GM18517 (cell line): ENCODE measurements around the gene KDM5B.
"Not testable (repeated sequence)": the region's sequence is repeated elsewhere in the genome, so short reads cannot be mapped to it uniquely, and the experiment has no call there.

Experiments used
- ATAC-seq: cut with Tn5 transposase; IDR thresholded peaks from one replicate; pipeline ENCODE4 v1.9.1; 2021; ENCODE audit warnings: mild to moderate bottlenecking, moderate library complexity; ENCODE audit not compliant: unreplicated experiment

Gene KDM5B

DNA sequence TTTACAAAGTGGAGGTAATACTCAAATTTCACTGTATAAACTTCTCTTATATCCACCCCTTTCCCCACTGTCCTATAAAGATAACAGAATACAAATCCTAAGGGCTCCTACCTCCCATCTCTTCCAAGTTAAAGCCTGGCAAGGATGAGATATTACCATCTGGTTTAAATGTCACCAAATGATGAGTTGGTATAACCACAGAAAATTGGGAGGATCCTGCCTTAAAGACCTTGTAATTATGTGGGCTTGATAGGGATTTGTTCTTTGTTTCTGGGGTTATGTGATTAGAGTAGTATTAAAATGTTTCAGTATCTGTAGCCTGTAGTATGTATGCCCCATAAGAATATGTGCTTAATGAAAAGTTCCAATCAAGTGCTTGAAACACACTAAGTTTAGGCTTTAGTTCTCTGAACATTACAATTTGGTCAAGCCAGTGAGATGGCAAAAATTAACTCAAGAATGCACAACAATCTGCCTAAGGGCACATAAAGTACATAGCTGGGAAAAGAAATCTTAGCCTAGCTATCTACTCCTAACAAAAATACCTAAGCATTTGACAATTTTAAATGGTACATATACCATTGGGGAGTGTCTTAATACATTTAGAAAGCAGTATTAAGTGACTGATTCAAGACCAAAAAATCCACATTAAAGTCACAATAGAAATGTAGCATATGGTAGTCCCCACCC is 14.0 kb downstream of the KDM5B start:
- no peak for ATAC-seq

DNA sequence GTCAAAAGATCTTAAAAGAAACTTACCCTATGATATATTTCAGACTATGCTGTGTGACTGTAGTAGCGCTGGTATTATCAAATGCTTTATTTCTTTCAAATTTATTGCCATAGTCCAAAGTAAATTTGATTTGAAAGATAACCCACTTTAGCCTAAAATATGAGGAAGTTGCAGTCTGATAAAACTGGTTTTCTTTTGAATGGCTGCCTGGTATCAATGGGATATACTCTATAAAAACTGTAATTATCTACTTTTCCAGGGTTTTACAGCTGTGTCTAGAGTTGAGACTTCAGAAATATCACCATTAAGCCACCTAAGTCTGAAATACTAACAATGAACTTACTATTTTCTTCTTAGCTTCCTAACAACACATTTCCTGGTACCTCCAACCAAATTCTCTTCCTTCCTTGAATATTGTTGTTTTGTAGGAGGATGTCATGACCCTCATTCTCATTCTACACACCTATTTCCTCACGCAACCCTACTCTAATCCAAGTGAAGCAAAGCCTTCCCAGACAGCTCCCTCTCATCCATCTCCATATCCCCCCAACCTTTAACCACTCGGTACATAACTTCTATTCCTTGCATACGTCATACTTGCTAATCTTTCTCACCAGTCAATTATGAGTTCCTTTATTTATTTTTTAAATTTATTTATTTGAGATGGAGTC is 17.0 kb downstream of the KDM5B start:
- no peak for ATAC-seq

DNA sequence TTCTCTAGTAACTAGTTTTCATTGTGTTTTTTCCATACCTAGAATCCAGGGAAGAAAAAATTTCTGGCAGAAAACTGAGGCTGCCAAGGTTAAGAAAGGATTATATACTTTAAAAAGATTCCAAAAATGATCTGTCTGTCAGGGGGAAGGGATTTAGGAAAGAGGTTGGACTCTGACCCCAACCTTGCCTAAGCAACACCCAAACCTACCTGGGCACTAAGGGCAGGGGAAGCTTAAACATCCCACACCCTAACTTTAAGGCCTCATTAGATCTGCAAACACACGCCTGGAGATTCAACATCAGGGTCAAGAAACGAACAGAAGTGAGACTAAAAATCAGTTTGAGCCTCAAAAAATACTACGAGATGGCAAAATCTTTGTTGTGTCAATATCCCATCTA is 19.4 kb downstream of the KDM5B start:
- no peak for ATAC-seq

DNA sequence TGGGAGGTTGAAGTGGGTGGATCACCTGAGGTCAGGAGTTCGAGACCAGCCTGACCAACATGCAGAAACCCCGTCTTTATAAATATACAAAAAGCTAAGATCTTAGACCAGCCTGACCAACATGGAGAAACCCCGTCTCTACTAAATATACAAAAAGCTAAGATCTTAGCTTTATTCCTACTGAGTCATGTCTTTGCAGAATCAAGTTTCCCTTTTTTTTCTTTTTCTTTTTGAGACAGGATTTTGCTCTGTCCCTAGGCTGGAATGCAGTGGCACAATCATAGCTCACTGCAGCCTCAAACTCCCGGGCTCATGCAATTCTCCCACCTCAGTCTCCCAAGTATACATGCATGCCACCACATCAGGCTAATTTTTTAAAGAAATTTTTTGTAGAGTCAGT is 21.4 kb downstream of the KDM5B start:
- no peak for ATAC-seq

DNA sequence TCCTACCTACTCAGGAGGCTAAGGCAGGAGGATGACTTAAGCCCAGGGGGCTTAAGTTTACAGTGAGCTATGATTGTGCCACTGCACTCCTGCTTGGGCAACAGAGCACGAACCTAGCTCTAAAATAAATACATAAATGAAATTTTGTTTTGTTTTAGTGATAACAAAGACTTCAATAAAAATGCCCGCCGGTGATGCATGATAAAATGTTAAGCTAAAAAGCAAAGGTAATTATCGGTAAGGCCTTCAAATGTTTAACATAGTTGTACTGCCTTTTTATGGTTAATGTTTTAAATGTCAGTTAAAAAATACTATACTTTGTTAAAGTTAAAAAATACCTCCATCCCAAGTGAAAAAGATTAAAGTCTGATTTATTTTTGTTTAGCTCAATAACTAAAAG is 27.0 kb downstream of the KDM5B start:
- no peak for ATAC-seq

DNA sequence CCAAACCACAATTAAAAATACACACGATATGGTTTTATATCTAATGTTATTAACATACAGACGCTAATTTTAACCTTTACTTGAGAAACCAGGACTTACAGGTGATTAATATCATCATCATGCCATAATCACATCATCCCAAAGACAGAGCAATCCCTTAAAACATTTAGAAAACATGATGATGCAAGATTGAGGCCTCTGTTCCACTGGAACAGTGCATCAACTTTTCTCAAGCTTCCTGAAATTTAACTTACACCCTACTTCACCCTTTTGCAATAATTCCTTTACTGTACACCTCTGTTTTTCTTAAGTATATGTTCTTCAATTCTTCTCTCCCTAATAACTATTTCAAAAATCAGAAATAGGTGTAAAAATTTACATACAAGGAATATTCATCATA is 38.1 kb downstream of the KDM5B start:
- ATAC-seq, result no peak

DNA sequence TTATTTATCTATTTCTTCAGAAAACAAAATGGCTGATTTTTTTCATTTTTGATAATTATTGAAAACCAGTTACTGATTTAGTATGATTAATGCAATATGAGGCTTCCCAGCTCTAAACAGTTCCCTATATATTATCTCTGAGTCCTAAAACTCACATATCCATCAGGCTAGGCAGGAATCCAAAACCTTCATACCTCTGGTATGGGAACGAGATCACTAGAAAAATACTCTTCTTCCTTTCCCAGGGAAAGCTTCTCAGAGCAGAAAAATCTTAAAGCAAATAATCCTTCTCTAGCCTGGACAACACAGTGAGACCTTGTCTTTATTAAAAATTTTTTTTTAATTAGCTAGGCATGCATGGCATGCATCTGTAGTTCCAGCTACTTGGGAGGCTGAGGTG is 42.5 kb downstream of the KDM5B start:
- ATAC-seq, result no peak

DNA sequence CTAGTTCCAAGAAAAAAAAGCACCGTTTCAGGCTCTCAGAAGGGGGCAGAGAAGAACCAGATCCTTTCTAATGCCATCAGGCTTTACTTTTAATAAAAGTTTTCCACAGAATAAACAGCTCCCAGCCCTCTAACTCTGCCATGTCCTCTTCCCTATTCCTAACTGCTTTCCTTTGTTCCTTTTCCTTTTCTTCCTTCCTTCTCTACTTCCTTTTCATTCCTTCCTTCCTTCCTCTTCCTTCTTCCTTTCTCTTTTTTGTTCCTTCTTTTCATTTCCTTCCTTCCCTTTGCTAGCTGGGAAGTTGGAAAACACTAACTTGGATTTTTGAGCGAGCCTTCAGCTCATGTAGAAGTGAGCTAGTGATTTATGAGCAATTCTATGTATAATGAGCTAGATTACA is 46.2 kb downstream of the KDM5B start:
- no peak for ATAC-seq

DNA sequence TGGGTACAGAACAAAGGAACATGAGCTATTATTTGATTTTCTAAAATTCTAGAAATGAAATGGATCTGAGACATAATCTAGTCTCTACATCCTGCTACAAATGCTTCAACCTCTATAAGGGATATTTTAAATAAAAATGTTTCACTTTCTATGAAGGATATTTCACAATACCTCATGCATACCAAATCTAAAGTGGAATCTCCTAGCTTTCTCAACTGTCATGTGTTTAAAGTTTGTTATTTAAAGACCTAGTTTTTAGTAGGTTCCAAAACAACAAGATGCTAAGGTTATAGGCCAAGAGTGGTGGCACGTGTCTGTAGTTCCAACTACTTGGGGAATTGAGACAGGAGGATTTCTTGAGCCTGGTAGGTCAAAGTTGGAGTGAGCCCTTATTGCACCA is 47.6 kb downstream of the KDM5B start:
- no peak for ATAC-seq

DNA sequence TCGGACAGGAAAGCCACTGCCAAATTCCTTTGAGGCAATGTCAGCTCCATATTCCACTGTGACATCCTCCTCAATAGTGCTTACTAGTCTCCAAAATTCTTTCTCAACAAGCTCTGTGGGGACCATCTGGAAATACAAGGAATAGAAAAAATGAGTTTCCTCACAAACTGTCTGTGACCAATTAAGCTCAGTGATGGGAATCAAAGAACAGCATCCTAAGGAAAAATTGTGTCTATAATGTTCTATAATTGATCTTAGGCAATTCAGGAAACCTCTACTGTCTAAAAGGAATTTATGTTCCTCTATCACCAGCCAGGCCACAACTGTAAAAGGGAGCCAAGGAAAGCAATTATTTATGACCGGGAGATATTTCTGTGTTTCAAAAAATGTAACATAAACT is 51.8 kb downstream of the KDM5B start:
- no peak for ATAC-seq

DNA sequence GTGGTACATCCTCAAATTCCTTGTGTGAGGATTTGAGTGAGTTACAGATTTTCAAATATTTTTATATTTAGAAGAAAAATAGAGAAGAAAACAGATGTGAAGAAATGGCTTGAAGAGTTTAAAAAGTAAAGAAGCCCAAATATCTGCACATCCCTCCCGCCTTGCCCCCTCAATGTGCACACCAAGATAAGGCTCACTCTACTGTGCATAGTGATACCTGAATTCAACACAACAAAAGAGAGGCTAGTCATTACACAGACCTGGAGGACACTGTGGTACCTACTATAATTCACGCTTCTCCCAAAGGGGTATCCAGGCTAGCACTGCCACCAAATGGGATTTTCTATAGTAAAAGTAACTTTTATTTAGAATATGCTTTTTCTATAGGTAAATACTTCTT is 53.9 kb downstream of the KDM5B start:
- ATAC-seq, result no peak

DNA sequence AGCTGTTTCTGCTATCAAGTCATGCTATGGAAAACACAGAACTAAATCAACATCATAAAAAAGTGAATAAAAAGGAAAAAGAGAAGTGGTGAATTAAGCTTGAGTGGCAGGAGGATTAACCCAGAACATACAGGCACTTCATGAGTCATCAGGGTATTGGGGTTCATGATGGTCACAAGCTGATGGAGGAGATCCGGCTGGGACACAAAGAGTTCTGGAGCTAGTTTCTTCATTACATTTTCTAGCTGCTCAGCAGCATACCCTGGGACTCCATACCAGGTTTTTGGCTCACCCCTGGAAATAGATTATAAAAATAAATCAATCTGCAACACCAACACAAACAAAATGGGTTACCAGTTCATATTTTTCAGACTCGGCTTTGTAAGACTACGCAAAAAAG is 55.4 kb downstream of the KDM5B start:
- ATAC-seq, result no peak

DNA sequence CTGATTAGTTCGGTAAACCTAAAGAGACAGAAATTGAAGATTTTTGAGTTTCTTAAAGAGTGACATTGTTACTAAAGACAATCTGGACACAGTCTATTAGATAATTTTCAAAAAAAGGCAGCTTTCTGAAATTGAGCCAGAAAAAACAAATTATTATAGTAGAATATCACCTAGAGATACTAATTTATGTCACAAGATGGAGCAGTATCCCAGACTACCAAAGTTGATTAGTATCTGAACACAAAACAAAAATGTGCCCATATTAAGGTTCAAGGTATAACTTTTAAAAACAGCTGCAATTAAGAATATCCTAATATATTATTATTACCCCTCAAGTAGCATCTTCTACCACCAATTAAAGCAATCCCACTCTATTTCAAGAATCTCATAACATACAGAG is 57.5 kb downstream of the KDM5B start:
- no peak for ATAC-seq

DNA sequence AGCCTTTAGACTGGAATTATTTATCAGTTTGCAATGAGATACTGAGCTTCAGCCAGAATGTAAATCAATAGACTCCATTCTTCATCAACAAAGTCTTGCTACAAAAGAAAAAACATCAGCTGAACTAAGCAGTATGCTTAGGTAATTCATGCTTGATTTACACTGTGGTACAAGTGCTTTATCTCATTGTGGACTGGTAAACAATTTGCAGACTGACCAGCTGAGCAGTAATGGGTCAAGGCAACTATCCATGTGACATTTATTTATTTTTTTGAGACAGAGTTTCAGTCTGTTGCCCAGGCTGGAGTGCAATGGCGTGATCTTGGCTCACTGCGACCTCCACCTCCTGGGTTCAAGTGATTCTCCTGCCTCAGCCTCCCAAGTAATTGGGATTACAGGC is 58.2 kb downstream of the KDM5B start:
- no peak for ATAC-seq

DNA sequence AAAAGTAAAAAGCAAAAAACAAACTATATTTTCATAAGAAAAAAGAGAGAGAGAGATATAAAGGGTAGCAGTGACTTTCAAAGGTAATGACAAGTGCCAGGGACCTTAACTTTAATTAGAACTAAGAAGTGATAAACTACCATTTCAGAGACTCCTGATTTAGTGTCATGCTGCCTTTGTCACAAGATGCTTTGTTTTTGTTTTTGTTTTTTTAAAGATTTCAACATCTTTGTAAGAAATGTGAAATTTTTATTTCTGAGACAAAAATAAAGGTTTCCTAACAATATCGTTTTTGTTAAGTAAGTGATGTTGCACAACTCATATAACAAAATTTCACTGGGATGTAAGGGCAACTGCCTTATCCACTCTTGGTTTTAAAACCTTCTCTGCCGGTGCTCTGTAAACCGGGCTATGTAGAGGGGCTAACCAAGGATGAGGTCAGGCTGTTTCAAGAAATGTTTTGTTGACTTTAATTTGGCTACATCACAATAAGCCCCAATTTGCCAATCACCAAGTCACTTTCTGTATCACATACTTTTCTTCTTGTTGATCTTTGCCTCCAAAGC is 62.8 kb downstream of the KDM5B start:
- ATAC-seq, result no peak

DNA sequence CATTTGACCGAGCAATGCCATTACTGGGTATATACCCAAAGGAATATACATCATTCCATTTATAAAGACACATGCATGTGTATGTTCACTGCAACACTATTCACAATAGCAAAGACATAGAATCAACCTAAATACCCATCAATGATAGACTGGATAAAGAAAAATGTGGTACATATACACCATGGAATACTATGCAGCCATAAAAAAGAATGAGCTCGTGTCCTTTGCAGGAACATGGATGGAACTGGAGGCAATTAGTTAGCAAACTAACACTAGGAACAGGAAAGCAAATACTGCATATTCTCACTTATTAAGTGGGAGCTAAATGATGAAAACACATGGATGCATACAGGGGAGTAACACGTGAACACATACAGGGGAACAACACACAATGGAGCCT is 63.5 kb downstream of the KDM5B start:
- not testable (repeated sequence) for ATAC-seq

DNA sequence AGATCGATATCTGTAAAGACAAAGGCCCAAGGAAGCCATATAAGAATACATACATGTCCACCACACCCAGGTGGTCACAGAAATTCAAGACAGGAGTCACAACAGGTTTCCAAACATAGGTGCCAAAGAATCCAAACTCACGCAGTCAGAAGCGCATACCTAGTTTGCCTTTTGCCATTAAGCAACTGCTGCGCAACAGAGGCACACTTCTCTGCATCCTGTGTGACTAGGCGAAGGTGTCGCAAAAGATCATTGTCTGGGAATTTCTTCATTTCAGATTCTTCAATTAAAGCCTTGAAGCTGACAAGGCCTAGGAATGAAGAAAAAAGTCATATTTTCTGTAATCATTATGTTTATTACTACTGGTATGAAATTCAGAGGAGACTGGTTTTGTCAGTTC is 65.7 kb downstream of the KDM5B start:
- ATAC-seq, result no peak

DNA sequence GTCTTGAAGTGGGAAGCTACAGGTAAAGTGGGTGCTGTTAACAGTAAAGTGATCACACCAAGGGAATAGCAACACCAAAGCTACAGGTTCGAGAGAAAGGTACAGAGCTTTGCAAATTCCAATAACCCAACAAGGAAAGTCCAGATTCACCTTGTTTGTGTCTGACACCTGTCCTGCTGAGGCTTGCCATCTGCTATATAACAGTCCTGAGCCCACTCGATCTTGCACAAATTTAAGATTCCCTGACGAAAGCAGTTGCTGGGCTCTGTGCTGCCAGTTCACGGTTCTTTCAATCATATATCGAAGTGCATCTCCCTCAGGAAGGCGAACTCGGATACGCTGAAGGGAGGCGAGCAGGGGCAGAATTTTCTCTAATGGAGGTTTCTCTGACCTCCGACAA is 75.0 kb downstream of the KDM5B start:
- no peak for ATAC-seq

DNA sequence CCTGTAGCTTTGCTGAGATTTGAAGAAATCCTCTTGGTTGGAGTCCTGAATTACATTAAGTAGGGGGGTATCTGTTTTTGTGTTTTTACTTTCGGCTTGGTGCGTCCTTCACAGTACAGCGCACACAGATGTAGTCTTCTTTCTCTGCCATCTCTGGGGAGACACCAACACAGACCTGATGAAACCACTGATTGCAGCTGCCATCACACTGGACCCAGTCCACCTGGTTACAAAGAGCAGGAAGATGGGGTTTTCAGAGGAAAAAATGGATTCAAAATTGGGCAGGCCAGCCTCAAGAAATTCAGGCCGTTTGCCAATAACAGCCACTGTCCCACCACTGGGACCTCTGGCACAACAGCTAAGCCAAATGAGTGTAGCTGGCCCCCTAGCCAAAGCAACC is 79.3 kb downstream of the KDM5B start:
- no peak for ATAC-seq

DNA sequence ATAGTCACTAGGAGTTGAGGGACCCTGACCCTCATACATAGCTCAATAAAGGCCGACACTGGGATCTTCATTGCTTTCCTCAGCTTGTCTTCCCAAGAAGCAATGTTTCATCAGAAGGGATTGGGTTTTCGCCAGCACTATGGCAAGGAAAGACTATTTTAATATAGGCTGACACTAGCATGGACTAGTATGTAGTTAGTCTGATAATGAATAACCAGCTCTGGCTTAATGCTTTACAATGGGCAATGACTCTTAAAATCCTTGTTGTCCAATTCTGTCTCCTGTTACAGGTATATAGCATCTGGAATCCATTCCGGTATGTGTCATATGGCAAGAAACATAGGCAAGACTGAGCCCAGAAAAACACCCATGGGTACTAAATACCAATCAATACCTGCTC is 82.7 kb downstream of the KDM5B start:
- no peak for ATAC-seq

DNA sequence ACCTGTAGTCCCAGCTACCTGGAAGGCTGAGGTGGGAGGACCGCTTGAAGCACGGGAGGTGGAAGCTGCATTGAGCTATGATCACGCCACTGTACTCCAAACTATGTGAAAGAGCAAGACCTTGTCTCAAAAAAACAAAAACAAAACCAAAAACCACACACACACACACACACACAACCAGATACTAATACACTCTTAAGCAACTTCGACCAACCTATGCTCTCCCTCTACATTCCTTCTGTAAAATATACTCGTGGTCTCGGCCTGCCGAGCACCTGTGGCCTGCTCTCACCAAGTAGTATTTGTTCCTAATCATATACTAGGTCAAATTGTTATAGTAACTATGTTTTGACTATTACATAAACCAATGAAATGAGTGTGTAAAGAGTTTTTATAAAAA is 84.5 kb downstream of the KDM5B start:
- no peak for ATAC-seq

DNA sequence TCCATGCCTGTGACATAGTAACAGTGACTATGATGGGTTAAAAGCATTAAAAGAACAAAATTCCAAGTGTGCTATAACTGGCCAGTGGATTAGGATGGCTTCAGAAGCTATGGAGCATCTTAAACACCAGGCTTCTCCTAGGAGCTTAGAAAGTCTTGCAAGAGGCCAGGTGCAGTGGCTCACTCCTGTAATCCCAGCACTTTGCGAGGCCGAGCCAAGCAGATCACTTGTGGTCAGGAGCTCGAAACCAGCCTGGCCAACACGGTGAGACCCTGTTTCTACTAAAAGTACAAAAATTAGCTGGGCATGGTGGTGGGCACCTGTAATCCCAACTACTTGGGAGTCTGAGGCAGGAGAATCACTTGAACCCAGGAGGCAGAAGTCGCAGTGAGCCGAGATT is 85.2 kb downstream of the KDM5B start:
- ATAC-seq, result not testable (repeated sequence)

DNA sequence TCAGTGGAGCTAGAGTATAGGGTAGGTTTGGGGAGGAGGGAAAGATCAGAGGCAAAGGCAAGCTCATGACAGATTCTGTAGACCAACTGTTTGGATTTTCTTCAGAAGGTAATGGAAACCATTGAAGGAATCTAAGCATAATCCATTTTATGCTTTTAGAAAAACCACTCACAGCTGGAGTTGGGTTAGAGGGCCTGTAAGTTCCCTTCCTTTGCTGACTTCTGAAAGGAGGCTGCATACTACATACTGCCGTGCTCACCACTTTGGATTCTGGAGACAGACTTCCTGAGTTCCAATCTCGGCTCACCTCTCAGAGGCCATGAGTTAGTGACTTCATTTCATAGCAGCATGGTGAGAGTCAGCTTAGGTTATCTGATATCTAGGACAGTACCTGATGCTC is 91.6 kb downstream of the KDM5B start:
- ATAC-seq, result no peak
